Measurements from ENCODE around the gene CELF3.

CELF3 gene

GRCh38 chr1:151713044-151713443 lies 3.6 kb downstream of the CELF3 start:
- no peak for TF ChIP-seq REST (IDR thresholded peaks at IDR 0.05; ENCODE audit: insufficient replicate concordance, low read depth)
- TF ChIP-seq GABPA (IDR thresholded peaks at IDR 0.05; ENCODE audit: low read depth) = no peak
- no peak for TF ChIP-seq POLR2AphosphoS5 (IDR thresholded peaks at IDR 0.05; ENCODE audit: low read depth)
- no peak for TF ChIP-seq SPI1 (IDR thresholded peaks at IDR 0.05; ENCODE audit: borderline replicate concordance, low read depth)
- Histone ChIP-seq H3K27me3 (ENCODE audit: insufficient read depth, poor library complexity, severe bottlenecking) (peaks cover 23% of the 10 kb centered on the region), H3K4me3 (replicated peaks; ENCODE audit: insufficient read depth, low read length) (no peak overlapping the region), H3K27ac (replicated peaks) (no peak overlapping the region)
- DNase-seq (ENCODE audit: low read depth in 1 of 2, low spot score in 1 of 2) = no peak

DNA sequence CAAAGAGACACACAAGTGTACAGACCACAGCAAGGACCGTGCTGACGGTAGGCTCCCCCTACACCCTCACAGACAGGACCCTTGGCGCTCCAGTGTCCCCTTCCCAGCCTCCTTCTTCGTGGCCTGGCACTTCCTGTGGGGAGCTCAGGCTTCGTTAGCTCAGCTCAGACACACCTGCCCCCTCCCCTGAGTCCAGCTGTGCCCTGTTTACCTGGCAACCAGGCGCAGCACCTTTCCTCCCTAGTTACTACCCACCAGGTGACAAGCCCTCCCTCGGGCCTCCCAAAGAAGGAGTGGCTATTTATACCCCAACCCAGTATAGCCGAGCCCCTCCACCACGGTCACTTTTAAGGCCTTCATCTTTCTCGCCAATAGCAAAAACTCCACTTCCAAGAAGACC lies 4.7 kb downstream of the CELF3 start:
- peaks cover 12% of the 10 kb centered on the region for H3K27me3 ChIP-seq (ENCODE audit: insufficient read depth, poor library complexity, severe bottlenecking)
- DNase-seq (ENCODE audit: low read depth in 1 of 2, low spot score in 1 of 2) = no peak
- no peak overlapping the region for H3K4me3 ChIP-seq (replicated peaks; ENCODE audit: insufficient read depth, low read length)
- TF ChIP-seq REST (IDR thresholded peaks at IDR 0.05; ENCODE audit: insufficient replicate concordance, low read depth) (no peak), GABPA (IDR thresholded peaks at IDR 0.05; ENCODE audit: low read depth) (no peak), POLR2AphosphoS5 (IDR thresholded peaks at IDR 0.05; ENCODE audit: low read depth) (no peak)
- TF ChIP-seq, protein P1, sequence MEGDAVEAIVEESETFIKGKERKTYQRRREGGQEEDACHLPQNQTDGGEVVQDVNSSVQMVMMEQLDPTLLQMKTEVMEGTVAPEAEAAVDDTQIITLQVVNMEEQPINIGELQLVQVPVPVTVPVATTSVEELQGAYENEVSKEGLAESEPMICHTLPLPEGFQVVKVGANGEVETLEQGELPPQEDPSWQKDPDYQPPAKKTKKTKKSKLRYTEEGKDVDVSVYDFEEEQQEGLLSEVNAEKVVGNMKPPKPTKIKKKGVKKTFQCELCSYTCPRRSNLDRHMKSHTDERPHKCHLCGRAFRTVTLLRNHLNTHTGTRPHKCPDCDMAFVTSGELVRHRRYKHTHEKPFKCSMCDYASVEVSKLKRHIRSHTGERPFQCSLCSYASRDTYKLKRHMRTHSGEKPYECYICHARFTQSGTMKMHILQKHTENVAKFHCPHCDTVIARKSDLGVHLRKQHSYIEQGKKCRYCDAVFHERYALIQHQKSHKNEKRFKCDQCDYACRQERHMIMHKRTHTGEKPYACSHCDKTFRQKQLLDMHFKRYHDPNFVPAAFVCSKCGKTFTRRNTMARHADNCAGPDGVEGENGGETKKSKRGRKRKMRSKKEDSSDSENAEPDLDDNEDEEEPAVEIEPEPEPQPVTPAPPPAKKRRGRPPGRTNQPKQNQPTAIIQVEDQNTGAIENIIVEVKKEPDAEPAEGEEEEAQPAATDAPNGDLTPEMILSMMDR (IDR thresholded peaks at IDR 0.05; ENCODE audit: insufficient read depth, low read length) = no peak
- H3K27ac ChIP-seq (replicated peaks) = no peak overlapping the region

- Histone ChIP-seq H3K27ac (replicated peaks) (no peak overlapping the region), H3K27me3 (ENCODE audit: insufficient read depth, poor library complexity, severe bottlenecking) (peaks cover 10% of the 10 kb centered on the region), H3K4me3 (replicated peaks; ENCODE audit: insufficient read depth, low read length) (no peak overlapping the region)
- no peak for TF ChIP-seq POLR2AphosphoS5 (IDR thresholded peaks at IDR 0.05; ENCODE audit: low read depth)
- no peak for TF ChIP-seq REST (IDR thresholded peaks at IDR 0.05; ENCODE audit: insufficient replicate concordance, low read depth)
- TF ChIP-seq GABPA (IDR thresholded peaks at IDR 0.05; ENCODE audit: low read depth) = no peak
- no peak for TF ChIP-seq SPI1 (IDR thresholded peaks at IDR 0.05; ENCODE audit: borderline replicate concordance, low read depth)
- TF ChIP-seq, protein P1 (IDR thresholded peaks at IDR 0.05; ENCODE audit: insufficient read depth, low read length) = no peak
- no peak for DNase-seq (ENCODE audit: low read depth in 1 of 2, low spot score in 1 of 2)
Measured at GRCh38 chr1:151711044-151711800, 5.4 kb downstream of the CELF3 start.

All from HL-60 (cell line).